Hepatocyte (in vitro differentiated cells): ENCODE results near the gene PTPRE. TPM values are rescaled to one million over a fixed set of nuclear protein-coding genes. Genes with fewer than 3 reads are reported as not detected.

Experiments
- DNase-seq: peaks from one replicate; pipeline ENCODE4 v3.0.0-alpha.2; 2016; ENCODE audit warnings: low spot score
- H2AFZ ChIP-seq: fragments of 200-600 bp; sonication (generic); 2 replicates; pipeline ENCODE4 v1.6.0; 2016; ENCODE audit warnings: antibody characterized with exemption, mild to moderate bottlenecking
- H3K27ac ChIP-seq: fragments of 200-600 bp; sonication (generic); 2 replicates; pipeline ENCODE4 v1.5.1; 2016; ENCODE audit warnings: mild to moderate bottlenecking
- H3K27me3 ChIP-seq: fragments of 200-600 bp; sonication (generic); 2 replicates; pipeline ENCODE4 v1.6.1; 2016
- H3K36me3 ChIP-seq: fragments of 200-600 bp; sonication (generic); replicated peaks from 2 replicates; pipeline ENCODE4 v1.5.1; 2016; ENCODE audit warnings: low read depth; ENCODE audit not compliant: insufficient read depth
- H3K4me1 ChIP-seq: fragments of 200-600 bp; sonication (generic); 2 replicates; pipeline ENCODE4 v1.5.1; 2016; ENCODE audit warnings: mild to moderate bottlenecking, moderate library complexity; ENCODE audit not compliant: insufficient read depth
- H3K4me2 ChIP-seq: fragments of 200-600 bp; sonication (generic); 2 replicates; pipeline ENCODE4 v1.6.0; 2016
- H3K4me3 ChIP-seq: fragments of 200-600 bp; sonication (generic); 2 replicates; pipeline ENCODE4 v1.5.1; 2016; ENCODE audit warnings: mild to moderate bottlenecking
- H3K79me2 ChIP-seq: fragments of 200-600 bp; sonication (generic); 2 replicates; pipeline ENCODE4 v1.6.0; 2017; ENCODE audit warnings: mild to moderate bottlenecking
- H3K9me2 ChIP-seq: fragments of 200-600 bp; sonication (generic); replicated peaks from 2 replicates; pipeline ENCODE4 v1.6.0; 2017; ENCODE audit warnings: mild to moderate bottlenecking; ENCODE audit not compliant: insufficient read depth
- H3K9me3 ChIP-seq: fragments of 200-600 bp; sonication (generic); 2 replicates; pipeline ENCODE4 v1.5.1; 2016; ENCODE audit warnings: low read depth, mild to moderate bottlenecking
- H4K20me1 ChIP-seq: fragments of 200-600 bp; sonication (generic); 2 replicates; pipeline ENCODE4 v1.6.0; 2016; ENCODE audit warnings: mild to moderate bottlenecking; ENCODE audit not compliant: insufficient read depth, poor library complexity, severe bottlenecking
- EZH2 ChIP-seq: fragments of 200-600 bp; sonication (generic); IDR thresholded peaks from 2 replicates; pipeline ENCODE4 v1.6.1; 2016; ENCODE audit warnings: antibody characterized with exemption, mild to moderate bottlenecking, borderline replicate concordance
- EZH2phosphoT487 ChIP-seq: fragments of 200-600 bp; sonication (generic); IDR thresholded peaks from one replicate; pipeline ENCODE4 v1.6.1; 2018; ENCODE audit warnings: antibody characterized with exemption, mild to moderate bottlenecking, low read depth, moderate library complexity; ENCODE audit not compliant: unreplicated experiment, severe bottlenecking
- WGBS: methylation state at CpG from one replicate; pipeline ENCODE4 v1.1.6; 2016; ENCODE audit warnings: low lambda C conversion rate; ENCODE audit errors: missing lambda C conversion rate; 5-methylcytosine and 5-hydroxymethylcytosine counted together
- polyA plus RNA-seq: library from polyadenylated mRNA; unstranded; fragments of >200 nt; fragmentation: Nextera tagmentation; extraction: Ambion mirVana; gene quantifications from 2 replicates; pipeline ENCODE4 v1.2.1, GENCODE V29; 2016
- total RNA-seq: library from RNA; depleted of rRNA; stranded (reverse); fragments of >200 nt; gene quantifications from 2 replicates; pipeline ENCODE4 v1.2.3, GENCODE V29; 2014
- TF ChIP-seq, protein P1 (sequence below): fragments of 200-600 bp; sonication (generic); IDR thresholded peaks from 2 replicates; pipeline ENCODE4 v1.5.1; 2016; ENCODE audit warnings: antibody characterized with exemption, mild to moderate bottlenecking; ENCODE audit not compliant: poor library complexity

PTPRE gene
- total and polyA plus RNA-seq, 2 experiments from 2014 or later = 3.2 to 10.1 TPM

- DNase-seq = no peak
- Histone ChIP-seq H3K9me2 (no peaks in the 10 kb centered on the region), H3K27ac (no peak overlapping the region), H4K20me1 (no peaks in the 10 kb centered on the region), H2AFZ (no peak overlapping the region), H3K4me1 (peaks cover 8% of the 10 kb centered on the region), H3K36me3 (no peaks in the 10 kb centered on the region), H3K9me3 (no peaks in the 10 kb centered on the region), H3K4me3 (no peak overlapping the region), H3K27me3 (no peaks in the 10 kb centered on the region), H3K4me2 (no peak overlapping the region), H3K79me2 (no peaks in the 10 kb centered on the region)
- no peak for TF ChIP-seq EZH2phosphoT487
- TF ChIP-seq, protein P1, sequence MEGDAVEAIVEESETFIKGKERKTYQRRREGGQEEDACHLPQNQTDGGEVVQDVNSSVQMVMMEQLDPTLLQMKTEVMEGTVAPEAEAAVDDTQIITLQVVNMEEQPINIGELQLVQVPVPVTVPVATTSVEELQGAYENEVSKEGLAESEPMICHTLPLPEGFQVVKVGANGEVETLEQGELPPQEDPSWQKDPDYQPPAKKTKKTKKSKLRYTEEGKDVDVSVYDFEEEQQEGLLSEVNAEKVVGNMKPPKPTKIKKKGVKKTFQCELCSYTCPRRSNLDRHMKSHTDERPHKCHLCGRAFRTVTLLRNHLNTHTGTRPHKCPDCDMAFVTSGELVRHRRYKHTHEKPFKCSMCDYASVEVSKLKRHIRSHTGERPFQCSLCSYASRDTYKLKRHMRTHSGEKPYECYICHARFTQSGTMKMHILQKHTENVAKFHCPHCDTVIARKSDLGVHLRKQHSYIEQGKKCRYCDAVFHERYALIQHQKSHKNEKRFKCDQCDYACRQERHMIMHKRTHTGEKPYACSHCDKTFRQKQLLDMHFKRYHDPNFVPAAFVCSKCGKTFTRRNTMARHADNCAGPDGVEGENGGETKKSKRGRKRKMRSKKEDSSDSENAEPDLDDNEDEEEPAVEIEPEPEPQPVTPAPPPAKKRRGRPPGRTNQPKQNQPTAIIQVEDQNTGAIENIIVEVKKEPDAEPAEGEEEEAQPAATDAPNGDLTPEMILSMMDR = no peak
- no peak for TF ChIP-seq EZH2
- WGBS = 85% methylated on average over 23 of the region's 23 CpGs
Observed at GRCh38 chr10:128049226-128050120, 142.6 kb downstream of the PTPRE start.

DNA sequence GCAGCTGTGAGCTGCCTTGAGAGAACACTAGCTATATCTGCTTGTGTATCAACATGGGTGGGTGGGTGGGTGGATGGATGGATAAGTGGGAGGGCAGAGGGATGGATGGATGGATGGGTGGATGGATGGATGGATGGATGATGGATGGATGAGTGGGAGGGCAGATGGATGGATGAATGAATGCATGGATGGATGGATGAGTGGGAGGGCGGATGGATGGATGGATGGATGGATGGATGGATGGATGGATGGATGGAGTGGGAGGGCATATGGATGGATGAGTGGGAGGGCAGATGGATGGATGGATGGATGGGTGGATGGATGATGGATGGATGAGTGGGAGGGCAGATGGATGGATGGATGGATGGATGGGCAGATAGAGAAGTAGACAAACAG is 143.2 kb downstream of the PTPRE start:
- WGBS = no CpG with 5 or more reads among the region's 1 CpG
- no peaks in the 10 kb centered on the region for H3K9me3 ChIP-seq
- no peak overlapping the region for H2AFZ ChIP-seq
- no peak overlapping the region for H3K4me2 ChIP-seq
- H3K27ac ChIP-seq = no peak overlapping the region
- no peaks in the 10 kb centered on the region for H3K79me2 ChIP-seq
- H3K27me3 ChIP-seq = no peaks in the 10 kb centered on the region
- H3K36me3 ChIP-seq = no peaks in the 10 kb centered on the region
- peaks cover 8% of the 10 kb centered on the region for H3K4me1 ChIP-seq
- DNase-seq = no peak
- H3K4me3 ChIP-seq = no peak overlapping the region
- TF ChIP-seq, protein P1 = no peak
- TF ChIP-seq EZH2phosphoT487 = no peak
- TF ChIP-seq EZH2 = no peak
- H3K9me2 ChIP-seq = no peaks in the 10 kb centered on the region
- no peaks in the 10 kb centered on the region for H4K20me1 ChIP-seq

- Histone ChIP-seq H3K27ac (no peak overlapping the region), H3K79me2 (no peaks in the 10 kb centered on the region), H3K4me2 (no peak overlapping the region), H3K36me3 (no peaks in the 10 kb centered on the region), H3K4me3 (no peak overlapping the region), H2AFZ (no peak overlapping the region), H3K9me2 (no peaks in the 10 kb centered on the region), H4K20me1 (no peaks in the 10 kb centered on the region), H3K4me1 (peaks cover 8% of the 10 kb centered on the region), H3K27me3 (no peaks in the 10 kb centered on the region), H3K9me3 (no peaks in the 10 kb centered on the region)
- DNase-seq = no peak
- no peak for TF ChIP-seq EZH2phosphoT487
- no peak for TF ChIP-seq EZH2
- TF ChIP-seq, protein P1 = no peak
Observed at GRCh38 chr10:128050936-128051335, 144.0 kb downstream of the PTPRE start.
